Superior temporal gyrus (tissue), 1 donor: ENCODE results near the gene ANKZF1.
"Not testable (repeated sequence)": the region's sequence is repeated elsewhere in the genome, so short reads cannot be mapped to it uniquely, and the experiment has no call there.

Experiments used
- DNase-seq: peaks from one replicate; pipeline ENCODE4 v3.0.0-alpha.2; 2016; ENCODE audit errors: extremely low spot score

ANKZF1 gene, protein sequence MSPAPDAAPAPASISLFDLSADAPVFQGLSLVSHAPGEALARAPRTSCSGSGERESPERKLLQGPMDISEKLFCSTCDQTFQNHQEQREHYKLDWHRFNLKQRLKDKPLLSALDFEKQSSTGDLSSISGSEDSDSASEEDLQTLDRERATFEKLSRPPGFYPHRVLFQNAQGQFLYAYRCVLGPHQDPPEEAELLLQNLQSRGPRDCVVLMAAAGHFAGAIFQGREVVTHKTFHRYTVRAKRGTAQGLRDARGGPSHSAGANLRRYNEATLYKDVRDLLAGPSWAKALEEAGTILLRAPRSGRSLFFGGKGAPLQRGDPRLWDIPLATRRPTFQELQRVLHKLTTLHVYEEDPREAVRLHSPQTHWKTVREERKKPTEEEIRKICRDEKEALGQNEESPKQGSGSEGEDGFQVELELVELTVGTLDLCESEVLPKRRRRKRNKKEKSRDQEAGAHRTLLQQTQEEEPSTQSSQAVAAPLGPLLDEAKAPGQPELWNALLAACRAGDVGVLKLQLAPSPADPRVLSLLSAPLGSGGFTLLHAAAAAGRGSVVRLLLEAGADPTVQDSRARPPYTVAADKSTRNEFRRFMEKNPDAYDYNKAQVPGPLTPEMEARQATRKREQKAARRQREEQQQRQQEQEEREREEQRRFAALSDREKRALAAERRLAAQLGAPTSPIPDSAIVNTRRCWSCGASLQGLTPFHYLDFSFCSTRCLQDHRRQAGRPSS

DNA sequence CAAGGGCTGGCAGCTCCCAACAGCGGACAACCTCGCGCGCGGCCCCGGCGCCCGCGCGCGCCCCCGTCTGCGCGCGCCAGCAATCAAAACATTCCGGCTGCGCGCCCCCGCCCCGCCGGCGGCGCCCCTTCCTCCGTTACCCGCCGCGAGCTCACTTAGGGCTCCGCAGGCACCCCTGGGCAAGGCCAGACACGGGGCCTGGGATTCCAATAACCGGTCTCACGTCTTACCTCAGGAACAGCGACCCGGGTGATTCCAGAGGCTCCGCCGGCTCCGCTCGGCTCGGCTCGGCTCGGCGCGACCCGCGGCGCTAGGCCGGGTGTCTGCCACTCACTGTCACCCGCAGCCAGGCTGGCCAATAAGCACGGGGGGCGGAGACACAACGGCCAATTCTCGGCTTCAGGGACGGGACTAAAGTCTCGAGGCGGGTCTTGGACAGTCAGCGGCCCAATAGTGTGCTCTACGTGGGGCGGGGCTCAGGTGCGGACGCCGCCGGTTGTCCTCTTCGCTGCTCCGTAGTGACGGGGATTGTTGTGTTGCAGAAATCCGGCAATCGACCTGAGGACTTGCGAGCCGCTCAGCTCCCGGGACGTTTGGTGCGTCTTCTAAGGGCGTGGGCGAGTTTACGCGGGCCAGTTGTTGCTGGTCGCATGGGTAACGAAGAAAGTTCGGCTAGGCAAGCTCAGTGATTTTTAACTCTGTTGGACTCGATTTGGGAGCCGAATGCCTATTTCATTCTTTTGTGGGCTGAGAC lies at the start of gene ANKZF1, which contains the start of gene ATG9A:
TSS of gene ANKZF1 (plus strand) at position 502 of the 754 bp plus-strand sequence. CDS start 452 bp downstream, outside the sequence.
TSS of gene ATG9A (minus strand) at position 332 of the 754 bp plus-strand sequence. CDS start 1,612 bp downstream, outside the sequence.
- peak; percentile 99 for DNase-seq

DNA sequence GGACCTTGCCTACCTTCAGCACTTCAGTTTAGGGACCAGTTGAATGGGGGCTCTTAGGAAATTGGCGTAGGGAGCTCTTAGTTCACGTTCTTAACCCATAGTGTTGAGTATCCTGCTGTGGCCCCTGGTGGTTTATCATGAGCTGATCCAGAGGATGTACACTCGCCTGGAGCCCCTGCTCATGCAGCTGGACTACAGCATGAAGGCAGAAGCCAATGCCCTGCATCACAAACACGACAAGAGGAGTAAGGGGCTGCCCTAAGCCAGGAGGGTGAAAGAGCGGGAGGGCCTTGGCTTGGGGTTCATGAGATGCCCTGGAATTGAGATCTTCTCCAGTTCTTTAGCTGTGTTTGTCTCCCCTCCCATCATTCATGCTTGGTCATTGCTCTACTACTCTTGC lies 48.6 kb upstream of the ANKZF1 start:
- DNase-seq: no peak

DNA sequence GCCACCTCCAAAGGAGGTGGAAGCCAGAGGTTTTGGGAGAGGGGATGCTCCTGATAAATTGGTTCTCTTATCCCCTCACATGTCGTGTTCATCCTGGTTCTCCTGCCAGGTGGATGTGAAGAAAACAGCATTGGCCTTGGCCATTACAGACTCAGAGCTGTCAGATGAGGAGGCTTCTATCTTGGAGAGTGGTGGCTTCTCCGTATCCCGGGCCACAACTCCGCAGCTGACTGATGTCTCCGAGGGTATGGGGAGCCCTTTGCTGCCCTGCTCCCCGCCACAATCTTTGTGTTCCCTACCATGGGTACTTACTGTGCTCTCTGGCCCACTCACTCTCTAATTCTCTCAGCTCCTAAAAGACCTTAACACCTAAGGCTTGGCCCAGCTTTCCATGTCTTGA lies 48.1 kb upstream of the ANKZF1 start:
- DNase-seq: no peak

DNA sequence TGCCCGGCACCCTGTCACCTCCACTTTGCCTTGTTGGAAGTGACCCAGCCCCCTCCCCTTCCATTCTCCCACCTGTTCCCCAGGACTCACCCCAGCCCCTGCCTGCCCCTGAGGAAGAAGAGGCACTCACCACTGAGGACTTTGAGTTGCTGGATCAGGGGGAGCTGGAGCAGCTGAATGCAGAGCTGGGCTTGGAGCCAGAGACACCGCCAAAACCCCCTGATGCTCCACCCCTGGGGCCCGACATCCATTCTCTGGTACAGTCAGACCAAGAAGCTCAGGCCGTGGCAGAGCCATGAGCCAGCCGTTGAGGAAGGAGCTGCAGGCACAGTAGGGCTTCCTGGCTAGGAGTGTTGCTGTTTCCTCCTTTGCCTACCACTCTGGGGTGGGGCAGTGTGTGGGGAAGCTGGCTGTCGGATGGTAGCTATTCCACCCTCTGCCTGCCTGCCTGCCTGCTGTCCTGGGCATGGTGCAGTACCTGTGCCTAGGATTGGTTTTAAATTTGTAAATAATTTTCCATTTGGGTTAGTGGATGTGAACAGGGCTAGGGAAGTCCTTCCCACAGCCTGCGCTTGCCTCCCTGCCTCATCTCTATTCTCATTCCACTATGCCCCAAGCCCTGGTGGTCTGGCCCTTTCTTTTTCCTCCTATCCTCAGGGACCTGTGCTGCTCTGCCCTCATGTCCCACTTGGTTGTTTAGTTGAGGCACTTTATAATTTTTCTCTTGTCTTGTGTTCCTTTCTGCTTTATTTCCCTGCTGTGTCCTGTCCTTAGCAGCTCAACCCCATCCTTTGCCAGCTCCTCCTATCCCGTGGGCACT lies 47.1 kb upstream of the ANKZF1 start:
- no peak for DNase-seq

DNA sequence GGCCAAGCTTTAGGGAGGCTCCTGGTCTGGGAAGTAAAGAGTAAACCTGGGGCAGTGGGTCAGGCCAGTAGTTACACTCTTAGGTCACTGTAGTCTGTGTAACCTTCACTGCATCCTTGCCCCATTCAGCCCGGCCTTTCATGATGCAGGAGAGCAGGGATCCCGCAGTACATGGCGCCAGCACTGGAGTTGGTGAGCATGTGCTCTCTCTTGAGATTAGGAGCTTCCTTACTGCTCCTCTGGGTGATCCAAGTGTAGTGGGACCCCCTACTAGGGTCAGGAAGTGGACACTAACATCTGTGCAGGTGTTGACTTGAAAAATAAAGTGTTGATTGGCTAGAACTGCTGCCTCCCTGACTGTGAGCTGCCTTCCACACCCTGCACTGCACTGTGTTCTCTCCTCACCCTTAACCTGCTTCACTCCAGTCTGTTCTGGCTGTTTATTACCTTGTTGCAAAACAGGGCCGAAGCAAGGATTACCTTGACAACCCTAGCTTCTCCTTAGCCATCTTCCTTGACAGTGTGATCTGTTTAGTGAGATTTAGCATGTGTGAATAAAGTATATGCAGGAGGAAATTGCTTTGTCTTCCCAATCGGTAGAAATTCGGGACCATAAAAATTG lies 46.3 kb upstream of the ANKZF1 start:
- no peak for DNase-seq

DNA sequence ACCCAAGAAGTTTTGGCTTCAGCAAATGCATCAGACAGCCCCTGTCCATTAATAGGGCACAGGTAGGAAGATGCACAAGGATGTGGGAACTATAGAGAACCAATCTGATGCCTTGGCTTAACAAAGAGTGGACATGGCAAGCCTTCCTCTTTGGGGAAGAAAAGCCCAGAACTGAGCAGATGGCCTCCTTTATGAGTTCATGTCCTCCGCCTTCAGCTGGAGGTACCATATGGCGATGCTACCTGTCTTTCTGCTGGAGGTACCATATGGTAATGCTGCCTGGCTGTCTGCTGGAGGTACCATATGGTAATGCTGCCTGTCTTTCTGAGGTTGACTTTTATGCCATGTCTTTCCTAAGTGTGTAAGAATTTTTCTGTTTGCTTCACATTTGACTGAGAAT lies 45.5 kb upstream of the ANKZF1 start:
- no peak for DNase-seq

DNA sequence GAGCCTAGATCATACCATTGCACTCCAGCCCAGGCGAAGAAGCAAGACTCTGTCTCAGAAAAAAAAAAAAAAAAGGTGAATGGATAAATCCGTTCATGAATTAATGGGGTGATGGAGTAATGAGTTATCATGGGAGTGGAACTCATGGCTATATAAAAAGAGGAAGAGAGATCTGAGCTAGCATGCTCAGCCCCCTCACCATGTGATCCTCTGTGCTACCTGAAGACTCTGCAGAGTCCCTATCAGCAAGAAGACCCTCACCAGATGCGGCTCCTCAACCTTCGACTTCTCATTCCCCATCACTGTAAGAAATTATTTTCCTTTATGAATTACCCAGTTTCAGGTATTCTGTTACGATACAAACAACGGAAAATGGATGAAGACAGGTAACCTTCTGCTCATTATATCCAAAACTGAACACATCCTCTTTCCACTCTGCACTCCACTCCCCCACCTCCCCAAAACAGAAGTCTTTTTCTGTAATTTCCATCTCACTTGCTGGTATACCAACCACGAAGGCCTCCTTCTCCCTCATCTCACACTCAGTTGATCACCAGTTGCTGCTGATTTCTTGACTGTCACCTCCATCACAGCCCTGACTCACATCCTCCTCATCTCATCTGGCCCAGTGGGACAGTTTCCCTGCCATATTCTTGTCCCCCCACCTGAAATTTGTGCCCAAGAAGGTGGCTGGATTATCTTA lies 42.7 kb upstream of the ANKZF1 start:
- DNase-seq: no peak

DNA sequence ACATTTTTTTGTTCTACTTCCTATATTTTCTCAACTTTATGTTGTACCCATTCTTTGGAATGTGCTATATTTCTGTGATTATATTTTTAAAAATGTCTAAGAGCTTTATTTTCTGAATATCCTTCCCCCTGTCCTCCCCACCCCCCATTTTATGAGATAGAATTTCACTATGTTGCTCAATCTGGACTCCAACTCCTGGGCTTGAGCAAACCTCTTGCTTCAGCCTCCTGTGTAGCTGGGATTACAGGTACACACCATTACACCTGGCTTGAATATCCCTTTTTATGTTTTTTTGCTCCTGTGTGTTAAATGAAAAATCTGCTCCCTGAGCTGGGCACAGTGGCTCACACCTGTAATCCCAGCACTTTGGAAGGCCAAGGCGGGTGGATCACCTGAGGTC lies 32.2 kb upstream of the ANKZF1 start:
- no peak for DNase-seq

DNA sequence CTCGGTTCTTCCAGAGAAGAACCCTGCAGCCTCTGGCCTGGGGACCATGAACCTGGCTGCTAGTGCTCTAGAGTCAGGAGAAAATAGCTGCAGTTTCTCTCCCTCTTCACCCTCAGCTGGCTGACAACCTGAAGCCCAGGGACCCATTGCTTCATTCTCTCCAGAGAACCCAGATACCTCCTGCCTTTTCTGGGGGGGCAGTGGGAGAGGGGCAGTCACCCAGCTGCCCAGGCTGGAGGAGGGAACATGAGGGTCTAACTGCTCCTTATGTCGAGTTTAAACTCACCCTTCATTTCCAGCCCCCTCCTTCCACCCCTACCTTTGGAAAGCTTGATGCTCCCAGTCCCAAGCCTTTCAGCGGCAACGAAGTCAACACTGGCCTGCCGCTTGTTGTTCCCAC lies 30.6 kb upstream of the ANKZF1 start:
- no peak for DNase-seq

DNA sequence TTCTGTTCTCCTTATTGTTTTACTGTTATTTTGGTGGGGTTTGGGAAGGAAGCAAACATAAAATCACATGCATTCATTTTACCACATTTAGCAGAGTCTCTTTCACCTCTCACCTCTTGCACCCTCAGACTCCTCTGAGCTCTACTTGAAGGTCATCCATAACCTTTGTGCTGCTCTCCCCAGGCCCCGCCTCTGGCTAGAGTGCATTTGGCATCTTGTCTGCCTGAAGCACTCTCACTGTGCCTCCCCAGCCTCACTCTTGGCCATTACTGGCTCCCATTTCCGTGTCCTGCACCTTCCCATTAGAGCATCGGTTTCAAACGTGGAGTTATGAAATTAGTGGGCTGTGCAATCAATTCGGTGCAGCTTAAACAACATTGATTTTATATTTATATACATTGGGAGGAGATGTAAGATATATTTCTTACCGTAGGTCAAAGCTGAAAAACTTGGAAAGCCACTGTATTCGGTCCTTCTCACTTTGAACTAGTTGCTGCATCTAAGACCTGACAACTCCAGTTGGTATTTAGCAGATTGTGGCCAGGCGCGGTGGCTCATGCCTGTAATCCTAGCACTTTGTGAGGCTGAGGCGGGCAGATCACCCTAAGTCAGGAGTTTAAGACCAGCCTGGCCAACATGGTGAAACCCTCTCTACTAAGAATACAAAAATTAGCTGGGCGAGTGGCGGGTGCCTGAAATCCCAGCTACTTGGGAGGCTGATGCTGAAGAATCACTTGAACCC lies 30.0 kb upstream of the ANKZF1 start:
- no peak for DNase-seq

DNA sequence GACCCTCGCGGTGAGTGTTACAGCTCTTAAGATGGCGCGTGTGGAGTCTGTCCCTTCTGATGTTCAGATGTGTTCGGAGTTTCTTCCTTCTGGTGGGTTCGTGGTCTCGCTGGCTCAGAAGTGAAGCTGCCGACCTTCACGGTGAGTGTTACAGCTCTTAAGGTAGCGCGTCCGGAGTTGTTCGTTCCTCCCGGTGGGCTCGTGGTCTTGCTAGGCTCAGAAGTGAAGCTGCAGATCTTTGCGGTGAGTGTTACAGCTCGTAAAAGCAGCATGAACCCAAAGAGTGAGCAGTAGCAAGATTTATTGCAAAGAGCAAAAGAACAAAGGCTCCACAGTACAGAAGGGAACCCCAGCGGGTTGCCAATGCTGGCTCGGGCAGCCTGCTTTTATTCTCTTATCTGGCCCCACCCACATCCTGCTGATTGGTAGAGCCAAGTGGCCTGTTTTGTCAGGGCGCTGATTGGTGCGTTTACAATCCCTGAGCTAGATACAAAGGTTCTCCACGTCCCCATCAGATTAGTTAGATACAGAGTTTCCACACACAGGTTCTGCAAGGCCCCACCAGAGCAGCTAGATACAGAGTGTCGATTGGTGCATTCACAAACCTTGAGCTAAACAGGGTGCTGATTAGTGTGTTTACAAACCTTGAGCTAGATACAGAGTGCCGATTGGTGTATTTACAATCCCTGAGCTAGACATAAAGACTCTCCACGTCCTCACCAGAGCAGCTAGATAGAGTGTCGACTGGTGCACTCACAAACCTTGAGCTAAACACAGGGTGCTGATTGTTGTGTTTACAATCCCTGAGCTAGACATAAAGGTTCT lies 28.9 kb upstream of the ANKZF1 start:
- not testable (repeated sequence) for DNase-seq

DNA sequence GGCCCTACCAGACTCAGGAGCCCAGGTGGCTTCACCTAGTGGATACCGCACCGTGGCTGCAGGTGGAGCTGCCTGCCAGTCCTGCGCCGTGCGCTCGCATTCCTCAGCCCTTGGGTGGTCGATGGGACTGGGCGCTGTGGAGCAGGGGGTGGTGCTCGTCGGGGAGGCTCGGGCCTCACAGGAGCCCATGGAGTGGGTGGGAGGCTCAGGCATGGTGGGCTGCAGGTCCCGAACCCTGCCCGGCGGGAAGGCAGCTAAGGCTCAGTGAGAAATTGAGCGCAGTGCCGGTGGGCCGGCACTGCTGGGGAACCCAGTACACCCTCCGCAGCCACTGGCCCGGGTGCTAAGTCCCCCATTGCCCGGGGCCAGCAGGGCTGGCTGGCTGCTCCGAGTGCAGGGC lies 28.3 kb upstream of the ANKZF1 start:
- not testable (repeated sequence) for DNase-seq

DNA sequence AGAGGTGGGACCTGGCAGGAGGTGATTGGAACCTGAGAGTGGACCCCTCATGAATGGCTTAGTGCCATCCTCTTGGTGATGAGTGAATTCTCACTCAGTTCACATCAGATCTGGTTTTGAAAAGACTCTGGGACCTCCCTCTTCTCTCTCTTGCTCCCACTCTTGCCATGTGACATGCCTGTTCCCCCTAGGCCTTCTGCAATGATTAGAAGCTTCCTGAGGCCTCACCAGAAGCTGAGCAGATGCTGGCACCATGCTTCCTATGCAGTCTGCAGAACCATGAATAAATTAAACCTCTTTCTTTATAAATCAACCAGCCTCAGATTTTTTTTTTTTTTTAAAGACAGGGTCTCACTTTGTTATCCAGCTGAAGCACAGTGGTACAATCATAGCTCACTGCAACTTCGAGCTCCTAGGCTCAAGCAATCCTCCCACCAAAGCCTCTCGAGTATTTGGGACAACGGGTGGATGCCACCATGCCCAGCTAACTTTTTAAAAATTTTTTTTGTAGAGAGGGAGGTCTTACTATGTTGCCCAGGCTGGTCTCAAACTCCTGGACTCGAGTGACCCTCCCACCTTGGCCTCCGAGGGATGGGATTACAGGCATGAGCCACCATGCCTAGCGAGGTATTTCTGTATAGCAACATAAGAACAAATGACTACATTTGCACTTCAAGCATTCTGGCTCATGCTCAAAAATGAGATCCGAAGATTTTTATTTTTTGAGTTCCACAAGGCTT lies 25.0 kb upstream of the ANKZF1 start:
- no peak for DNase-seq

DNA sequence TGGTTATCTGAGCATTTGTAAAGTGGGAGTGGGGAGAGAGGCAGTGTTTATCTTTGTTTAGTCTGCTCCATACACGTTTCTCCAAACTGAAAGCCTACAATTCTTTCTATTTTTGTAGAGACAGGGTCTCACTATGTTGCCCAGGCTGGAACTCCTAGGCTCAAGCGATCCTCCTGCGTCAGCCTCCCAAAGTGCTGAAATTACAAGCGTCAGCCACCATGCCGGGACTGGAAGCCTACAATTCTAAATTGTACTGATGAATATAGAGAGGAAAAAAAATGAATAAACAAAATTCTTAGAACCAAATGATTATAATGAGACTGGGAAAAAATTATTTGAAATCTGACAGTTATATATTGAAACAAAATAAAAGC lies 24.5 kb upstream of the ANKZF1 start:
- no peak for DNase-seq

DNA sequence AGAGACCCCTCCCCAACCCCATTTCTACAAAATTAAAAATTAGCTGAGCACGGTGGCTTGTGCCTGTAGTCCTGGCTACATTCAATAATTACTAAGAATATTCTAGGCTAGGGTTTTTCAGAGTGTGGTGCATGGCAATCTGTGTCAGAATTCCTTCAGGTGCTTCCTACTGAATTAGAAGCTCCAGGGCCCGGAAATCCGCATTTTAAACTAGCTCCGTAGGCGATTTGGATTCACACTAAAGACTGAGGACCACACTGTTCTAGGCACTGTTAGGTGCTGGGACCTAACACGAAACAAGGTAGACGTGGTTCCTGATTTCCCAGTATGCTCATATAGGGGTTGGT lies 23.7 kb upstream of the ANKZF1 start:
- no peak for DNase-seq

DNA sequence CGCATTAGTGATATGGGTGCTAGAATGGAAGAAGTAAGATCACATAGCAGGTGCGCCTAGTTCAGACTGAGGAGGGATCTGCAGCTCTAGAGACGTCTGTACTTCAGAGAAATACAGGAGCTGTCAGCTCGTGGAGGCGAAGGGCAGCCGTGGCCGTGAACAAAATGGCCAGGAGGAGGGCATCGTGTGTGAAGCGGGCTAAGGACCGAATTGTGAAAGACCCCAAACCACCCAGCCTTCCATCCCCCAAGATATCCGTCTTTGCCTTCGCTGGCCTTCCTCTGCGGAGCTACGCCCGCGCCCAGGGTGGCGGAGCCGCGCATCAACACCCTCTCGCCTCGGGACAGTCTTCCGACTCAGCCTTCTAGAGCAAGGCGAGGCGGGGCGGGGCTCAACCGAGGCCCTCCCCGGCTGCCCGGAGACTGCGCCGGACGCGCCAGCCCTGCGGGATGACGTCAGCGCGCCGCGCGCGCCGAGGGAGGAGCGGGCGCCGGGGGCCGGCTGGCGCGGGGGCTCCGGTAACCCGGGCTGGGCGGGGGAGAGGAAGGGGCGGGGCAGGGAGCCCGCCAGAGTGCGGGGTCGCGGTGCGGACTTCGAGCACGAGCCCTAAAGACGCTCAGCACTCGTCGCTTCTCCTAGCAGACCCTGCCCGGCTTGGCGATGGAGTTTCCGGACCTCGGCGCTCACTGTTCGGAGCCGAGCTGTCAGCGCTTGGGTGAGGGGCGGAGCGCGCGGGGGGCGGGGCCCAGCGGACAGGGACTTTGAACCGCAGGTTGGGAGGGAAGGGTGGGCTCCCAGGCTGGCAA lies 23.1 kb upstream of the ANKZF1 start, which contains the start of gene ZFAND2B:
TSS of gene ZFAND2B (plus strand) at position 455 of the 806 bp plus-strand sequence. CDS start at position 661, 206 bp downstream.
- DNase-seq: peak; percentile 94
